Cardiac fibroblast (primary cell): ENCODE measurements around the gene TP53I3.
"Not testable (repeated sequence)": the region's sequence is repeated elsewhere in the genome, so short reads cannot be mapped to it uniquely, and the experiment has no call there.

Experiments used
- DNase-seq, 2 donors: peaks; one replicate each; pipeline versions ENCODE4 v3.0.0 to v3.0.0-alpha.2; 2010; ENCODE audit warnings: low read depth in 2 of 2
- H3K4me3 ChIP-seq, 2 donors: replicated peaks in 1 of 2; 1 replicate in 1 of 2; 2 replicates in 1 of 2; pipeline ENCODE4 v1.5.1; 2011; ENCODE audit warnings: low read depth in 2 of 2, low read length in 2 of 2, mild to moderate bottlenecking in 2 of 2, moderate library complexity in 1 of 2
- CTCF ChIP-seq: IDR thresholded peaks from one replicate; pipeline ENCODE4 v1.5.1; 2011; ENCODE audit warnings: low read depth, mild to moderate bottlenecking, low read length, inconsistent platforms

The TP53I3 gene

GRCh38 chr2:24049485-24050021, 35.1 kb downstream of the TP53I3 start, which contains the start of gene FKBP1B:
Gene FKBP1B (plus strand): TSS chr2:24049741. CDS start chr2:24049850, 109 bp downstream.
- TF ChIP-seq CTCF = no peak
- peak; percentile 52 to 55 for DNase-seq
- peak within 1 kb of the TSS; percentile 61 to 76 for H3K4me3 ChIP-seq

GRCh38 chr2:24048769-24049484, 35.7 kb downstream of the TP53I3 start:
- TF ChIP-seq CTCF = no peak
- H3K4me3 ChIP-seq = peak overlapping the region; percentile 61 to 76
- DNase-seq = no peak

GRCh38 chr2:24047703-24048033, 37.0 kb downstream of the TP53I3 start:
- no peak for DNase-seq
- H3K4me3 ChIP-seq = no peak overlapping the region
- no peak for TF ChIP-seq CTCF

GRCh38 chr2:24046930-24047702, 37.5 kb downstream of the TP53I3 start, which contains the start of gene WDCP:
Gene WDCP (minus strand): TSS chr2:24047391. CDS start chr2:24039494, 7,897 bp downstream.
- peak within 1 kb of the TSS; percentile 65 to 84 for H3K4me3 ChIP-seq
- no peak for TF ChIP-seq CTCF
- peak; percentile 99 for DNase-seq

GRCh38 chr2:24046599-24046929, 38.1 kb downstream of the TP53I3 start:
- peak overlapping the region; percentile 65 to 84 for H3K4me3 ChIP-seq
- DNase-seq = no peak
- TF ChIP-seq CTCF = no peak

GRCh38 chr2:24045511-24046508, 38.8 kb downstream of the TP53I3 start:
- no peak for TF ChIP-seq CTCF
- DNase-seq = no peak
- H3K4me3 ChIP-seq = peak overlapping the region in 1 of 2 donors; percentile 65

GRCh38 chr2:24043133-24043532, 41.5 kb downstream of the TP53I3 start:
- not testable (repeated sequence) for H3K4me3 ChIP-seq, DNase-seq
